ENCODE data around the gene FGFR3. TPM values are rescaled to one million over a fixed set of nuclear protein-coding genes. Genes with fewer than 3 reads are reported as not detected.

FGFR3 gene
- total and polyA plus RNA-seq, 10 of the 15 experiments (the other 5 are each of a cell fraction or from before 2014, with no cell fraction given) = 0.05 to 0.33 (median 0.18) TPM; not detected in 6

GRCh38 chr4:1841201-1841886 lies 48.3 kb downstream of the FGFR3 start:
- ChIA-PET RAD21 (ENCODE audit: unreplicated experiment) (no interaction called here), SMC1A (ENCODE audit: uncharacterized antibody, unreplicated experiment) (no interaction called here), POLR2A (no interaction called here), CTCF (no interaction called here)
- H3K4me3 ChIP-seq = no peak overlapping the region
- no peaks in the 10 kb centered on the region; the same call in 1 of the 2 replicates for H3K79me2 ChIP-seq (ENCODE audit: control insufficient read depth, insufficient read depth, low read length)
- DNase-seq (ENCODE audit: low read depth, low spot score) = no peak
- H3K4me2 ChIP-seq (ENCODE audit: control insufficient read depth, insufficient read depth) = no peak overlapping the region
- H3K27ac ChIP-seq (ENCODE audit: control insufficient read depth, insufficient read depth) = no peak overlapping the region
- no peaks in the 10 kb centered on the region for H3K9me3 ChIP-seq (replicated peaks; ENCODE audit: control insufficient read depth, insufficient read depth, low read length)
- peaks cover 14 to 18% of the 10 kb centered on the region in 2 experiments for H3K36me3 ChIP-seq (ENCODE audit: control insufficient read depth in 2 of 2, insufficient read depth in 2 of 2, low read length in 1 of 2)
- no peak for FAIRE-seq
- H2AFZ ChIP-seq (ENCODE audit: control insufficient read depth, low read depth, low read length) = no peak overlapping the region
- H3K27me3 ChIP-seq (replicated peaks in 1 of 2; ENCODE audit: control insufficient read depth in 2 of 2, insufficient read depth in 2 of 2, low read length in 1 of 2) = no peaks in the 10 kb centered on the region
- BruUV-seq (replicated peaks) = no TSS peak
- intact Hi-C loops (cut with micrococcal nuclease; ENCODE audit: unreplicated experiment) = no loop called here
- WGBS (ENCODE audit: insufficient coverage, insufficient replicate concordance, low lambda C conversion rate, missing lambda C conversion rate) = 97% methylated on average over 30 of the region's 31 CpGs
- in situ Hi-C loops (cut with MboI) = no loop called here
- no peak overlapping the region for H3K9ac ChIP-seq (ENCODE audit: control insufficient read depth, insufficient read depth, low read length)
- TF ChIP-seq ZBTB11 (CRISPR knock-in tag; IDR thresholded peaks at IDR 0.05) (no peak), ATF3 (IDR thresholded peaks at IDR 0.05; ENCODE audit: borderline replicate concordance, extremely low read depth, low read depth, low read length) (no peak), TBL1XR1 (IDR thresholded peaks at IDR 0.05; ENCODE audit: low read depth, low read length) (no peak), NFXL1 (IDR thresholded peaks at IDR 0.05; ENCODE audit: borderline replicate concordance) (no peak)
- no peaks in the 10 kb centered on the region for H4K20me1 ChIP-seq (ENCODE audit: control insufficient read depth, insufficient read depth)
- H3K4me1 ChIP-seq (ENCODE audit: control insufficient read depth, insufficient read depth, low read length) = no peaks in the 10 kb centered on the region
- no peak for ATAC-seq
